ENCODE results near the gene L2HGDH. TPM values are rescaled to one million over a fixed set of nuclear protein-coding genes. Genes with fewer than 3 reads are reported as not detected.
A peak's percentile ranks its signal among the peaks of the same experiment; 100 is the strongest.

The L2HGDH gene
- total RNA-seq, 1 experiment from 2014 or later: 22.6 TPM

DNA sequence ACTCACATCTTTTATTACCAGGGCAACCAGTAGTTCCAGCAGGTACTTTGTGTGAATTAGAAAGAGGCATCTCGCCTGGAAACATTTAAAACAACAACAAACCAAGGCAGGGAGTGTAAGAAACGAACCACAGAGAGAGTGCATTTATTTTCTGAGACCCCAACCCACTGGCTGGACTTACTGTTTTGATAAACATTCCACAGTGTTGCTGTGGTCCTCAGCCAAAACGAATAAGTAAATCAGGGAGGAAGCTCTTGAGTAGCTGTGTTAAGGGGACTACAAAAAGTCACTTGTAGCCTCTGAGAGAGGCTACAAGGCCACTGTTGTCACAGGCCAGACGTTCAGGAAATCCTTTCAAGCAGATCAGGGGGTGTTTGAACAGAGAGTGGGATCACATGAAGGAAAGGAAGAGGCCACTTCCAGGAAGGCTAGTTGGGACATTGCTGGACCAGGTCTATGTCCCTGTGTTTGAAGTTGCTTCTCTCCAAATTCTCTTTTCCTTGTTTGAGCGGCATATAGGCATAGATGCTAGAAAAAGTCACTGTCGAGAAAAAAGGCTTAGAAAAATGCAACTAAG lies 33.9 kb upstream of the L2HGDH start:
- no peaks in the 10 kb centered on the region for H3K79me1 ChIP-seq (ENCODE audit: insufficient read depth, low read depth, low read length, poor library complexity, severe bottlenecking)
- no peaks in the 10 kb centered on the region for H3K9me3 ChIP-seq (ENCODE audit: control insufficient read depth, low read depth, low read length)
- H3K23ac ChIP-seq (ENCODE audit: insufficient read length, low read depth, low read length): no peak overlapping the region
- H4K8ac ChIP-seq (replicated peaks; ENCODE audit: insufficient read length, low read depth, low read length): no peak overlapping the region
- H3K27ac Mint-ChIP-seq: peak overlapping the region in 1 of 3 experiments; percentile 33; a peak in 2 of 7 replicates
- no peak overlapping the region for H3K27ac ChIP-seq (ENCODE audit: insufficient read length, low read depth, low read length)
- H3K14ac ChIP-seq (ENCODE audit: insufficient read depth, low read length): no peak overlapping the region
- no peak overlapping the region for H2BK12ac ChIP-seq (ENCODE audit: insufficient read length, low read depth, low read length)
- no peak overlapping the region for H3K4me3 Mint-ChIP-seq
- no peak overlapping the region for H3K4ac ChIP-seq (ENCODE audit: low read depth, low read length)
- no peak overlapping the region for H2AK5ac ChIP-seq (ENCODE audit: insufficient read length, low read length)
- no peak overlapping the region for H2AFZ ChIP-seq (ENCODE audit: low read length)
- H3K56ac ChIP-seq (ENCODE audit: insufficient read length, low read depth, low read length): no peak overlapping the region
- H4K91ac ChIP-seq (ENCODE audit: insufficient read length, low read depth, low read length): no peak overlapping the region
- WGBS (ENCODE audit: extremely low coverage, insufficient read length, low lambda C conversion rate): no CpG with 5 or more reads among the region's 6 CpGs
- no peak overlapping the region for H2BK5ac ChIP-seq (ENCODE audit: insufficient read length, low read length)
- DNase-seq: no peak
- no peaks in the 10 kb centered on the region for H3K36me3 Mint-ChIP-seq (ENCODE audit: insufficient read depth in 1 of 3, low read depth in 3 of 3)
- no peak overlapping the region for H3K4me2 ChIP-seq (ENCODE audit: insufficient read depth, insufficient read length, low read length)
- no peaks in the 10 kb centered on the region; the same call in 1 of the 2 replicates for H3K79me2 ChIP-seq (ENCODE audit: insufficient read depth, low read length)
- no peak overlapping the region for H2BK15ac ChIP-seq (ENCODE audit: low read depth, low read length)
- no peak overlapping the region for H3K18ac ChIP-seq (ENCODE audit: insufficient read length, low read depth, low read length)
- H3K4me1 ChIP-seq (ENCODE audit: insufficient read depth, low read length): no peaks in the 10 kb centered on the region; the same call in 1 of the 2 replicates
- H3K9me3 Mint-ChIP-seq: no peaks in the 10 kb centered on the region
- no peak overlapping the region for H2BK20ac ChIP-seq (ENCODE audit: low read depth, low read length, poor library complexity, severe bottlenecking)
- H4K5ac ChIP-seq (ENCODE audit: insufficient read length, low read depth, low read length): no peak overlapping the region
- no peaks in the 10 kb centered on the region for H3K27me3 ChIP-seq (ENCODE audit: insufficient read depth, low read length)
- H4K20me1 ChIP-seq (ENCODE audit: control insufficient read depth, insufficient read depth, insufficient read length): no peaks in the 10 kb centered on the region
- no peak overlapping the region for H3T11ph ChIP-seq (ENCODE audit: low read length)
- H3K4me1 Mint-ChIP-seq: peaks cover 13 to 27% of the 10 kb centered on the region in 2 experiments
- H3K23me2 ChIP-seq (ENCODE audit: insufficient read length, low read depth, low read length, poor library complexity, severe bottlenecking): no peaks in the 10 kb centered on the region
- H3K27me3 Mint-ChIP-seq (ENCODE audit: low read depth): no peaks in the 10 kb centered on the region; the same call in 1 of the 2 replicates
- no peak overlapping the region for H2BK120ac ChIP-seq (ENCODE audit: low read depth, low read length, poor library complexity, severe bottlenecking)
- H3K9ac ChIP-seq (ENCODE audit: extremely low read depth, insufficient read length, low read length): no peak overlapping the region
- TF ChIP-seq CTCF (conservative IDR thresholded peaks at IDR 0.05): no peak

Measured in H9 (cell line).